A204.1 (cell line): ENCODE data around the gene FOXK1.
"Not testable (repeated sequence)": the region's sequence is repeated elsewhere in the genome, so short reads cannot be mapped to it uniquely, and the experiment has no call there.

Experiments used
- FAIRE-seq: peaks from 2 replicates; lab custom pipeline; 2012; peaks lifted over from hg19 to GRCh38; lab: Jason Lieb, UNC

FOXK1 gene

DNA sequence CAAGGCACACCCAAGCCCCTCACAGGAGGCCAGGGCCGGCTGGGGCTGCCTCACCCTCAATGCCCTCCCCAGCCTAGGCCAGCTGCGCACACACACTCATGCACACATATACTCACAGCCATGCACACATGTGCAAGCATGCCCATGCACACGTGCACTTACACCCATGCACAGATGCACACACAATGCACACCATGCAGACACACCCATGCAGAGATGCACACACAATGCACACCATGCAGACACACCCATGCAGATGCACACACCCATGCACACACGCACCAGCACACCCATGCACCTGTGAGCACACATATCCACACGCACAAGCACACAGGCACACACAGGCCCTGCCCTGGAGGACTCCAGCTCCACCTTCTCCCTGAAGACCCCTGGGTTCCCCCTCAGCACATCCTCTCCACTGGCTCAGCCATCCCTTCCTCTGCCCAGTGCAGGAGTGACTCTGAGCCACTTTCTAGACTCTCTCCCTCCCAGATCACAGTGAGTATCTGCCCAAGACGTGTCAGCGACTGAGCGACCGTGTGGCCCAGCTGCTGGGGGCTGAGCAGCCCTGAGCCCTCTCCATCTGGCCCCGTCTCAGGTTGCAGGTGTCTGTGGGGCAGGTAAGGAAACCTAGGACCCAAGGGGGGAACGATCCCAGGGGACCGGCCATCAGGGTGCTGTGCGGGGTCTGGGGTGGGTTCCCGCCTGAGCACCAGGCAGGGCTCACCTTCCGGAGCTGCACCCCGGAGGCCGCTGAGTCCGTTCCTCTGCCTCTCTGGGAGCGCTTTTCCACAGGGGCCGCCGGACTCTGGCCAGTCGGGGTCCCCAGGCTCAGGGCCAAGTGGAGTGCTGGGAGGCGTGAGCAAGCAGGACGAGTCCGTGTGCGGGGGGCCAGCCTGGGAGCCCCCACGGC, 119.1 kb downstream of the FOXK1 start:
- FAIRE-seq, result no peak

DNA sequence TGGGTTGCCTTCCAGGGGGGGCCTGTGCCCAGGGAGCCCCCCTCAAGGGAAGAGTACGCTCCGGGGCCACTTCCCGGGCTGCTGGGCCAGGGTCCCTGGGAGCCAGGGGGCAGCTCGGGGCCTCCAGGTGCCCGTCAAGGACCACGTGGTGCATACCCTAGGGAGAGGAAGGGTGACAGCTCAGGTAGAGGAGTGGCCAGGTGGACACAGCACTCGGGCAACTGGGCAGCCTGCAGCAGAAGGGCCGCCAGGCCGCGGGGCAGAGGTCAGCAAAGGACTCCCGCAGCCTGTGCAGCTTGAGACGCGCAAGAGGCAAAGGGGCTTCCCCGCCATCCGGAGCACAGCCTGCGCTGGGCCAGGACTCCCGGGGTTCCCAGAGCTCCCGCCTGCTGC, 119.7 kb downstream of the FOXK1 start:
- no peak for FAIRE-seq

DNA sequence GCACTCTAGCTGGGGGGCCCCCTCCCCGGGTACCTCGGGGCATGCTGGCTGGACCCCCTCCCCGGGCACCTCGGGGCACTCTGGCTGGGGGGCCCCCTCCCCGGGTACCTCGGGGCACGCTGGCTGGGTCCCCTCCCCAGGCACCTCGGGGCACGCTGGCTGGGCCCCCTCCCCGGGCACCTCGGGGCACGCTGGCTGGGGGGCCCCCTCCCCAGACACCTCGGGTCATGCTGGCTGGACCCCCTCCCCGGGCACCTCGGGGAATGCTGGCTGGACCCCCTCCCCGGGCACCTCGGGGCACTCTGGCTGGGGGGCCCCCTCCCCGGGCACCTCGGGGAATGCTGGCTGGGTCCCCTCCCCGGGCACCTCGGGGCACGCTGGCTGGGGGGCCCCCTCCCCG, 120.5 kb downstream of the FOXK1 start:
- FAIRE-seq, result not testable (repeated sequence)

DNA sequence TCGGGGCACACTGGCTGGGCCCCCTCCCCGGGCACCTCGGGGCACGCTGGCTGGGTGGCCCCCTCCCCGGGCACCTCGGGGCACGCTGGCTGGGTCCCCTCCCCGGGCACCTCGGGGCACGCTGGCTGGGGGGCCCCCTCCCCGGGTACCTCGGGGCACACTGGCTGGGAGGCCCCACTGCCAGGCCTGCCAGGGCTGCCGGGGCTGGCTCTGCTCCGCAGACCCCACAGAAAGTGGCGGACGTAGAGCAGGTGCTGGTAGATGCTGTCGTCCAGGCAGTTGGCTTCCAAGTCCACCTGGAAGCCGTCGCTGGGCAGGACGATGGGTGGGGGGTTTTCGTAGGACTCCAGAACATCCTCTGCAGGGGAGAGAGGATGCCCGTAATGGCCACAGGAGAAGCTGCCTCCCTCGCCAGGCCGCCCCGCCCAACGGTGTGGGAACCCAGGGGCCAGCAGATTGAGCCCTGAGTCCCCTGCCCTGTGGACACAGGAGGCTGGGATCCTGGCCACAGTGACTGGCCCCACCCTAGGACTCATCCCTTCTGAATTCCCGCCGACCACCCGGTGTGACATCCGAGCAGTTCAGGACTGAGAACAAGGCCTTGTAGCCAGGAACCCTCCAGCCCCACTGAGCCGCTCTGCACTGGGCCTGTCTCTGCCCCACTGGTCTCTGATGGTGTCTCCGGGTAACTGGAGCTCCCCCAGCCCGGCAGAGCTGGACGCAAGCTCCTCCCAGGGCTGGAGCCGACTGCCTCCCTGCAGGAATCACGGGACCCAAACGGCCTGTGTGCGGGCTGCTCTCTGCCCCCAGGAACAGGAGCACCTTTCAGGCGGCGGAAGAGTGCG, 121.5 kb downstream of the FOXK1 start:
- FAIRE-seq, result no peak

DNA sequence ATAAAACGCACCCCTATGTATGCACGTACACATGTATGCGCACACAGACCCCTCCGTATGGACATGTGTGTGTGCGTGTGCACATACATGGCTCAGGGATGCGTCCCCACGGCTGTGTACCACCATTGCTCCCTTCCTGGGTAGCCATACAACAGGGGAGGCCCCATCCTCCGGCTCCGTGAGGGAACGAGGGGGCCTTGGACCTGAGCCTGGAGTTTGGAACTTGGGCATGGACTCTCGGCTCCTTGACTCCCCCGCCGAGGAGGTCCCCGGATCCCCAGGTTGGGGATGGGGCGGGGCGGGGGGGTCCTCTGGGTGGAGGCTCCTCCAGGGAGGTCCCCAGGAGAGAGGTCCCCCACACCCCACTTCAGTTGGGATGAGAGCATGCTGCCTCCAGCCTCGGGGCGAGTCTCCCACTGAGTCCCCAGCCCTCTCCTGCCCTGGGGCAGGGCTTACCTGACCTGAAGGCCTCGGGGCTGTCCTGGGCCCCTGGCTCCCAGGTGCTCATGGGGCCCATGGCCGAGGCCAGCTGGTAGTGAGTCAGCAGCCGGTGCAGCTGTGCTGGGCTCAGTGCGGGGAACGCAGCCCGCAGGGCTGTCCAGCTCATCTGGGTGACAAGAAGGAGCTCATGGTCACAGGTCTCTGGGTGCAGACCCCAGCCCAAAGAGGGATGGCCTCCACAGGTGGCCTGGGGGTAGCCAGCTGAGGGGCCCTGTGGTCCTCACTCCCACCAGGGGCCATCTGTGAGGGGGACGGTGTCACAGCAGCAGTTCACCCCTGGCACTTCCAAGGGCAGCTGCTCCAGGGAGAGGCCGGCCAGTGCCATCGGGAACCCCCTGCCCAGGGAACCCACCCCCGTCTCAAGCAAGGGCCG, 123.3 kb downstream of the FOXK1 start:
- no peak for FAIRE-seq

DNA sequence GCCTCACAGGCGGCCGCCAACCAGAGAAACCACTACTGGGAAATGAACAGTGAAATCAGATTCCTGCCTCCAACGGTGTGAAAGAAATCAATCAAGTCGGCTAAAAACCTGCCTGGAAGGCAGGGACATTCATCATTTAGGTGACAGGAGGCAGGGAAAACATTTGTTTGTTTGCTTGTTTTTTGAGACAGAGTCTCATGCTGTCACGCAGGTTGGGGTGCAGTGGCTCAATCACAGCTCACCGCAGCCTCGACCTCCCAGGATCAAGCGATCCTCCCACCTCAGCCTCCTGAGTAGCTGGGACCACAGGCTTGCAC, 123.8 kb downstream of the FOXK1 start:
- no peak for FAIRE-seq

DNA sequence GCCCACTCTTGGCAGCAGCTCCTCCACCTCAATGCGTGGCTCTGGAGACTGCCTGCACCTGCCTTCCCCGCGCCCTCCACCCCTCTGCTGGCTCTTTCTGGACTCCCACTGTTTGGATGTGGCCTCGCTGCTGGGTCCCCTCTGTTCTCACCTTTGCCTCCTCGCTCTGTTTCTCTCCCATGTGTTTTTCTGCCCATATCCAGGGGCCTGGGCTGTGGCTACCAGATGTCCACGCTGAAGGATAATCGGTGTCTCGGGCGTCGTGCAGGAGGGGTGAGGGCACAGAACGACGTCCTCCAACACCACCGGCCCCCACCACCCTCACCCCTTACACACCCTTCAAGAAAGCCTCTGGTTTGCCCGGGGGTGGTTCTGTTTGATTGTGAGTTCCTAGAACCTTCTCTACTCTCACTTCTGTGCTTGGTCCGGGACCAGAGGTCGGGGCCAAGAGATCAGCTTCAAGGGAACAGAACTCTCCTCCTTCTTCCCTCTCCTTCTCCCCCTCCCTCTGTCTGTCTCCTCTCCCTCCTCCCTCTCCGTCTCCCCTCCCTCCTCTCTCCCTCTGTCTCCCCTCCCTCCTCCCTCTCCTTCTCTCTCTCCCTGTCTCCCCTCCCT, 125.0 kb downstream of the FOXK1 start:
- no peak for FAIRE-seq

DNA sequence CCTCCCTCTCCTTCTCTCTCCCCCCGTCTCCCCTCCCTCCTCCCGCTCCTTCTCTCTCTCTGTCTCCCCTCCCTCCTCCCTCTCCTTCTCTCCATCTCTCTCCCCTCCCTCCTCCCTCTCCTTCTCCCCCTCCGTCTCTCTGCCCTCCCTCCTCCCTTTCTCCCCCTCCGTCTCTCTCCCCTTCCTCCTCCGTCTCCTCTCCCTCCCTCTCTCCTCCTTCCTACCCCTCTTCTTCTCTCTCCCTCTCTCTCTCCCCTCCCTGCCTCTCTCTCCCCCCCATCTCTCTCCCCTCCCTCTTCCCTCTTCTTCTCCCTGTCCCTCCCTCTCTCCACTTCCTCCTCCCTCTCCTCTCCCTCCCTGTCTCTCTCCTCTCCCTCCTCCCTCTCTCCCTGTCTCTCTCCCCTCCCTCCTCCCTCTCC, 125.5 kb downstream of the FOXK1 start:
- FAIRE-seq, result no peak

DNA sequence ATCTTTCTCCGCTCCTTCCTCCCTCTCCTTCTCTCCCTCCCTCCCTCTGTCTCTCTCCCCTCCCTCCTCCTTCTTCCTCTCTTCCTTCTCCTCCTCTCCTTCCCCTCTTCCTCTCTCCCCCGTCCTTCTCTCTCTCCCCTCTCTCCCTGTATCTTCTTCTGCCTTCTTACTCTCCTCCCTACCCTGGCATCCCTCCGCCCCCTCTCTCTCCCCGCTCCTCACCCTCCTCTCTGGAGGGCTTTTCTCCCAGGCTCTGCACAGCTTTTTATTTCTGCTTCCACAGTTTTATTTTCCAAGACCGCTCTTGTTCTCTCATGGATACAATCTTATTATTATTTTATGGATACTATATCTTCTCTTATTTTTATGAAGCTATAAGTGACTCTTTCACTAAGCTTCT, 125.9 kb downstream of the FOXK1 start:
- FAIRE-seq, result no peak

DNA sequence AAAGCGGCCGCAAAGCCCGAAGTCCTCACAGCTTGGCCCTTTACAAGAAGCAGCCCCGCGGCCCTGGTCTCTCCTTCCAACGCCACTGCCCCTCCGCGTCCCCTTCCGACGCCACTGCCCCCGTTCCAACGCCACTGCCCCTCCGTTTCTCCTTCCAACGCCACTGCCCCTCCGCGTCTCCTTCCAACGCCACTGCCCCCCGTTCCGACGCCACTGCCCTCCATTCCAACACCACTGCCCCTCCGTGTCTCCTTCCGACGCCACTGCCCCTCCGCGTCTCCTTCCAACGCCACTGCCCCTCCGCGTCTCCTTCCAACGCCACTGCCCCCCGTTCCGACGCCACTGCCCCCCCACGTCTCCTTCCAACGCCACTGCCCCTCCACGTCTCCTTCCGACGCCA, 126.5 kb downstream of the FOXK1 start:
- FAIRE-seq, result no peak

DNA sequence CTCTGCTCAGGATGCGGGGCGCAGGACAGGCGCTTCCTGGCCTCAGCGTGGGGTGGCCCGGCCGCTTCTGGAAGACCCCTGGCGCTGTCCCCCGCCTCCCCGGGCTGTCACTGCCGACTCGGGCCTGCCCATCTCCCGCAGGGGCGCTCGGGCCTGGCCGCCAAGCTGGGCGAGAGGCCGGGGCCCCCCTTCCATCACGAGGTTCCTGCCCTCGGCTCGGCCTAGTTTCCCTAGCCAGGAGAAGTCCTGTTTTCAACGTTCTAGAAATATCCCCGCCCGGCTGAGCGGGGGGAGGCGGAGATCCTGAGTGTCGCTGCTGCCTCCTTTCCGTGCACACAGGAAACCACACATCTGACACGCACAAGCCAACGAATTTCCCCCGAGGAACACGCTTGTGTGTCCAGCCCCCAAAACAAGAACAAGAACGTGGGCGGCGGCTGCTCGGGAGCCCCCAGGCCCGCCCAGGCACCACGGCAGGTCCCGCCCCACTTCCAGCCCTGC, 127.0 kb downstream of the FOXK1 start:
- no peak for FAIRE-seq

DNA sequence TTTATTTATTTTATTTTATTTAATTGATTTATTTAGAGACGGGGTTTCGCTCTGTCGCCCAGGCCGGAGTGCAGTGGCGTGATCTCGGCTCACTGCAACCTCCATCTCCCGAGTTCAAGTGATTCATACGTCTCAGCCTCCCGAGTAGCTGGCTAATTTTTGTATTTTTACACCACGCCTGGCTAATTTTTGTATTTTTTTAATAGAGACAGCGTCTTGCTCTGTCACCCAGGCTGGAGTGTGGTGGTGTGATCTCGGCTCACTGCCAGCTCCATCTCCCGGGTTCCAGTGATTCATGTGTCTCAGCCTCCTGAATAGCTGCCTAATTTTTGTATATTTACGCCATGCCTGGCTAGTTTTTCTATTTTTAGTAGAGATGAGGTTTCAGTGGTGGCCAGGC, 127.6 kb downstream of the FOXK1 start:
- no peak for FAIRE-seq

DNA sequence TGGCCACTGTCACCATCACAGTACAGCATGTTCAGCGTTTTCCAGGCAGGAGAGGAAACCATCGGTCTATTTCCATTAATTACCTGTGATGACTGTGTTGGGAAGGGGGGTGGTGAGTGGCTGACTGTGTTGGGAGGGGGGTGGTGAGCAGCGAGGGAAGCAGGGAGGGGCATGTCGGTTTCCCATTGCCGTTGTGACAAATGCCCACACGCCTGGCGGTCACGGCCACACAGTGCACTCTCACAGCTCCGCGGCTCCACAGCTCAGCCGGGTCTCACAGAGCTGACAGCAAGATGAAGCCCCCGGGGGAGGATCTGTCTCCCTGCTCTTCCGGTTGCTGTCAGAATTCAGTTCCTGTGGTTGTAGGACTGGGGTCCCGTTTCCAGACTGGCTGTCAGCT, 132.3 kb downstream of the FOXK1 start:
- no peak for FAIRE-seq

DNA sequence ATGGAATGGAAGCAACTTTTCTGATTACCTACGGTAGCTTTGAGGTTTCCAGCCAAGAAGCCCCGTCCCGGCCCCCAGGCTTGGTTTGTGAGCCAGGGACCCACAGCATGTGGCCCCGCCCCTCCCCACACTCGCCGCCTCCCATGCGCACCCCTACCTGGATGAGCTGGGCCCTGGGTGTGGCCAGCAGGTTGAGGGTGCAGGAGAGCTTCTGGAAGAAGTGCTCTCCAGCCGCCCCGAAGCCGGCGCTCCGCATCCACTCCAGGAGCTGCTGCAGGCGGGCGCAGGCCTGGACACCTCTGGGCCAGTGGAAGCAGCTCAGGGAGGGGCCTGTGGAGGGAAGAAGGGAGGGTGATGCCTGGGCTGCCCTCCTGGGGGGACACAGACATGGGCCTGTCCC, 133.0 kb downstream of the FOXK1 start:
- FAIRE-seq, result no peak

DNA sequence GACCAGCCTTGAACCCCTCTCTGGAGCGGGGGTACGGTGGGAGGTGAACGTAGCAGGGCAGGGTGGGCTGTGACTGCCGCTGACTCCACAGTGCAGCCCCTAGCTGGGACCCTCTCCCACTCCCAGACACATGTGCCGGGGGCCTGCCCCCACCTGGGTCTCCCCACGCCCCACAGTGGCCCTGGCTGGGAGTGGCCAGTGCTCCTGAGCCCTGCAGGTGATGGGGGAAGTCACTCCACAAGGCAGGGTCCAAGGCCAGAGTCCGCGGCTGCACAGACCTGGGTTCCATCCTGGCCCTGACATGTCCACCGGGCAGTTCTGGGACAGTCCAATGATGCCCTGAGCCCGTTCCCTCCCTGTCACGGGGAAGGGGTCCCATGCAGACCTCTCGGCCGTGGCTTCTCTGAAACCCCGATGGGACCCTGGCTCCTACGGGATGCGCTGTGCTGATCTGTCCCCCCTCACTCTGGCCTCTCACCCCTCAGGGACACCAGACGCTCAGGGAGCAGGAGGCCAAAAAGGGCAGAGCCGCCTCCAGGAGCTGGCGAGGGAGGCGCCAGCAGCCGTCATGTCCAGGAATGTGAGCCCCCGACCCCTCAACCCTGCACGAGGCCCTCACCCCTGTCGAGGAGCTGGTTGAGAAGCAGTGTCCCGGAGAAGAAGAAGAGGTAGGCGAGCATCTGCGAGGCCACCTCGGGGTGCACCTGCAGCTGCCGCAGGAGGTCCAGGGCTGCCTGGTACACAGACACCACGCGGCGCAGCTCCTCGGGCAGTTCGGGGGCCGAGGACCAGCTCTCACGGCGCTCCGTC, 133.7 kb downstream of the FOXK1 start:
- FAIRE-seq, result no peak

DNA sequence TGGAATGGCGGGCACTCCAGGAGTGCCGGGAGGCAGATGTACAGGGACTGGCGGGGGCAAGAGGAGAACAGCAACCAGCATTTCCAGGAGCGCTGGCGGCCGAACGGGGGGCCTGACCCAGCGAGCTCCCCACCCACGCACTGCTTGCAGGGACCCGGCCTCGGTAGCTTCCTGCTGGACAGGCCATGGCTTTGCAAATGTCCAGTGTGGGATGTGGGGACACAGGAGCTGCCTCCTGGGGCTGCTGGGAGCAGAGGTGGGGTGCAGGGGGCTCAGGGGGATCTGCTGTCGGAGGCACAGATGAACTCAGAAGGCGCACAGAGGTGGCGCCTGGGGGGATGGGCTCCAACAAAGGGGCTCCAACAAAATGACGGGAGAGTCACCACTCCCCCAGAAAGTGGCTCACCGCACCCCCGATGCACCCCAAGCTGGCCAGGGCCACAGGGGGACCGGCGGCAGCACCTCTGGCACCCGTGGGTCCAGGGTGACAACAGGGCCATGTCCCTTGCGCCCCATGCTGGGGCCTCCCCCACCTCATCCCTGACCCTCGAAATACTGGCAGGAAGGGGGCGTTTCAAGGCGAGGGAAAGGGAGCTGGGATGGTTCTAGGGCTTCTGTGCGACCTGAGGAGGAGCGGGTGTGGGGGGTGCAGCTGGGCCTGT, 134.5 kb downstream of the FOXK1 start:
- FAIRE-seq, result no peak

DNA sequence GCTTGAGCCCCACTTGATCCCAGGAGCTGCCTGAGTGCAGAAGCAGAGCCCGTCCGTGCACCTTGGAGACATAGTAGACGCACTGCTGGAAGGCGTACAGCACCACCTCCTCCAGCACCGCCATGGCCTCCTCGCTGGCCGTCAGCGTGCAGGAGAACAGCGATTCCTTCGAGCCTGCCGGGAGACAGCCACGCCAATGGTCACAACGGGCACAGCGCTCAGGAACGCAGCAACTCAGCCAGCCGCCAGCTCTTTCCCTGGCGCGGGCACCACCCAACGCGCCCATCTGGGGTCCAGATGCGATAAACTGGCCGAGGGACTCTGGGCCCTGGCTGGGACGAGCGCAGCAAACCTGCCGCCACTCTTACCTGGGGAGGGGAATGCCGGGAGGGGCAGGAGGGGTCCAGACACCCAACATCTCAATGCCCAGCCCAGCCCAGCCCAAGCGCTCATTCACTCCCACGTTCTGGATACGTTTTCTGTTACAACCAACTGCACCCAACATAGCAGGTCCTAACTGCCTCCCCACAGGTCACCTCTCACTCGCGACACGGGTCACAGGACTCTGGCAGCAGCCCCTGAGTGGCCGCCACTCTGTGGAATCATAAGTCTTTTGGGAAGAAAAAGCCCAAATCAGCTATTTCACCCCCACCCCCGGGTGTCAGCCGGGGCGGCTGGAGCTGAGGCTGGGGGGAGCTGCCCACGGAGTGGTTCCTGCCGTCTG, 135.2 kb downstream of the FOXK1 start:
- FAIRE-seq, result no peak

DNA sequence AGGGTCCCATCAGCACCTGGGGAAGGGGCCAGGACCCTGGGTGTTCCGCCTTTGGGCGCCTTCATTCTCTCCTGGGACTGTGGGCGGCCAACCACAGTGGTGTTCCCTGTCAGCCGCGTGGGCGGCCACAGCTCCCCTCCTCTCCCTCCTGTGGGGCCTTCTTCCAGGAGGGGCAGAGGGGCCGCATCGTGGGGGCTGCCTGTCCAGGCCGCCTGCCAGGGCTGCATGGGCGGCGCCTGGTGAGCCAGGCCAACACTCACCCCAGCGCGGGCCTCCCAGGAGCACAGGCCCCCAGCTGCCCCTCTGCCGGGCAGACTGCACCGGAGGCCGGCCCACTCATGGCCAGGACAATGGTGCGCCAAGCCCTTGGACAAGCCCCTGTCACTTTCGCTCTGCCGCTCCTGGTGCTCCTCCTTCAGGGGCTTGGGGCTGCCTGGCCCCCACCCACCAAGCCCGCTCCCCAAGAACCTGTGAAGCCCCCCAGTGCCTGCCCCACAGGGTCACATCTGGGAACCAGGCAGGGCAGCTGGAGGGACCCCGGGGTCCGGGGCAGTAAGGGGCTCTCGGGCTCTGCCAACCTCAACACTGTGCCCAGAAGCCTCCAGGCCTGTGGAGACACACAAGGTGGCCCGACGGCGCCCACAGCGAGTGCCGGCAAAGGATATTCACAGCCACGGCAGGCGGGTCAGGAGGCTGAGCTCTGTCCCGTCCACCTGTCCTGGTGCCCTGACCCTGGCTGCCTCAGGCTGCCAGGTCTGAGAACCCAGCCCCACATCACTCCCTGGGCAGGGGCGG, 136.1 kb downstream of the FOXK1 start:
- FAIRE-seq, result no peak
